NCI-H1092 (cell line): ENCODE results near the gene KLHL42.
"Not testable (repeated sequence)": the region's sequence is repeated elsewhere in the genome, so short reads cannot be mapped to it uniquely, and the experiment has no call there.

Experiments used
- DNase-seq: peaks from one replicate; lab custom pipeline; 2025; lab: John Stamatoyannopoulos, UW

Gene KLHL42

DNA sequence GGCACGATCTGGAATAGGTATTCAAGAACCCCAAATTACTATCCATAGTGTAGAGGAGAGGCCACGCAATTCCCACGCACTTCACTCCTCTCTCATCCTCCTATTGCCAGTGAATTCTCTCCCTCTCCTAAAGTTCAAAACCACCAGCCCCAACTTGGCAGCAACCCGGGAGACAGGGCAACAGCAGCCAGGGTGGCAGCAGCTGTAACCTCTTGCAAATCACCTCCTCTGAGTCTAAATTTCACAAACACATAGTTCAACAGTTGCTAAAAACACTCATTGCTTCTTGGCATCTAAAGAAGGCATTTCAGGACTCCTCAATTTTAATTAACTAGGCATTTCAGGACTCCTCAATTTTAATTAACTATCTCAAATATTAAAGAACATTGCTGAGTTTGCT, 37.7 kb downstream of the KLHL42 start:
- DNase-seq = no peak

- no peak for DNase-seq
Measured at GRCh38 chr12:27818401-27818918, 38.4 kb downstream of the KLHL42 start.

DNA sequence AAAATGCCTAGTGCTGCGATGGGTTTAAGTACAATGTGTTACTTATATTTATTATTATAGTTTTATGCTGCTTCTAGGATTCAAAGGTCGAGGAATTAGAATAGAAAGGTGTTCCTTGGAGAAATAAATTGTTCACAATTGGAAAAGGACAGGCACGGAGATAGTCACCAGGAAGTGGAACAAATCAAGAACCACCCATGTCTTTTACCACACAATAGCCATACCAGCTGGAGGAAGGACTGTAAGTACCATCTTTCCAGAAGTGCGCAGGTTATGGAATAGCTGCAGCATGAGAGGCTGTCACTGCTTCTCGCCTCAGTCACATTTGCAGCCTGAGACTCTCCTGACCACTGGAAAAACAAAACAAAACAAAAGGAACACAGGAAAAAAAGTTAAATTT, 40.5 kb downstream of the KLHL42 start:
- no peak for DNase-seq

- DNase-seq = peak; percentile 66
Measured at GRCh38 chr12:27821259-27821973, 41.4 kb downstream of the KLHL42 start.

GRCh38 chr12:27822076-27822712, 42.2 kb downstream of the KLHL42 start:
- DNase-seq = no peak

DNA sequence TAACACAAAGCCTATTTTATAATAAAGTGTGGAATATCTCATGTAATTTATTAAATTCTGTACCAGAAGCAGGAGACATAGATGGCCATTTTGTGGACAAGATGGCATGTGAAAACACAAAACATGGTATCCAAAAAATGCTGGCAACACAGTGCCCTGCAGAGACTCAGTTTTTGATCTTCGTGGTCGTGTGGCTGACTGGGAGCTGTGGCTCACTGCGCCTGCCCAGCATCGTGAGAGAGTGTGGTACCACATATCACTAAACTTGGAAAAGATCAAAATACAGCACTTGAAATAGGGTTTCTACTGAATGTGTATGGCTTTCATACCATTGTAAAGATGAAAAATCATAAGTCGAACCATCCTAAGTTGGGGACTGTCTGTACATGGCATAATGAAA, 43.0 kb downstream of the KLHL42 start:
- no peak for DNase-seq

DNA sequence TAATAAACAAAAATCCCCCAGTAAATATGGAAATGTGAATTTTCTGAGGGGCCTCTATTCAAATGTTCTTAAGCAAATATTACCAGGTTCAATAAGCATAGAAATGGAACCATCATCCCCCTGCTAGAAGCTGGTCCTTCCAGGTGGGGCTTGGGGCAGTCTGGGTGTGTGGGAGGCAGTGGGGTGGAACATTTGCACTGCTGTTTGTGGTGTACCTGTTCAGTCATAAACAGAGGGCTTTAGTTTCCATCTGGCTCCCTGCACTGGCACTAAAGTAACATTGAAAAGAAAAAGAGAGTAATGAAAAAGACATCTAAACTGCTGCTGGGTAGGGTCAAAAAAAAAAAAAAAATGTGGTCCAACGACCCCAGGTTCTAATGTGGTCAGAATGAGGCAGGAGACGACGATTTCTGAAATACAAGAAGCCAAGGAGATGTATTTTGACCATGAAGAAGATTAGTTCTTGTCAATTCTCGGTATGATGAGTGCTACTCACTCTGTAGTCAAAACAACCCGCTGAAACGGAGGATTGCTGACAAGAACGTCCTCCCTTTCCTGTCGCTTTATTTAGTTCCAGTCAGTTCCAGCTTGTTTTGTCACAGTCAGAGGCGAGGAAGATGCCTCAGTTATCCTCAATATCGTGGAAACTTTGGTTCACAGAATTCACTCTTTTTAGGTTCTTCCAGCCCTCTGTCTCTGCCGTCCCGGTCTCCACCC, 44.3 kb downstream of the KLHL42 start:
- DNase-seq = no peak

DNA sequence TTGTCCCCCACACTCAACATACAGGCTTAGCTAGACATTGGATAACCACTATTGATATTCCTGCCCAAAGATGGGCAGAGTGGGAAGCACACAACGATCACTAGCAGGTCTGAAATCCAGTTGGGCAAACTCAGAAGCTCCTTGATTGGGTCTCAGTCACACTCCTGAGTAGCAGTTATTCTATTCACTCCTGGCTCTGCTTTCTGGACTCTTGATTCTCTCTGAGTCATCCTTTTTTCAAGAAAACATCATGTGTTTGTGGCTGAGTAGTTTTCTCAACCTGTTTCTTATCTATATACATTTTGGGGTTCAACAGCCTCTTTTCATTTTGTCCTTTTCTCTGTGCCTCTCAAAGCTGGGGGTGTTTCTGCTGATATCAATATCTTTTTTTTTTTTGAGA, 46.0 kb downstream of the KLHL42 start:
- DNase-seq = no peak

DNA sequence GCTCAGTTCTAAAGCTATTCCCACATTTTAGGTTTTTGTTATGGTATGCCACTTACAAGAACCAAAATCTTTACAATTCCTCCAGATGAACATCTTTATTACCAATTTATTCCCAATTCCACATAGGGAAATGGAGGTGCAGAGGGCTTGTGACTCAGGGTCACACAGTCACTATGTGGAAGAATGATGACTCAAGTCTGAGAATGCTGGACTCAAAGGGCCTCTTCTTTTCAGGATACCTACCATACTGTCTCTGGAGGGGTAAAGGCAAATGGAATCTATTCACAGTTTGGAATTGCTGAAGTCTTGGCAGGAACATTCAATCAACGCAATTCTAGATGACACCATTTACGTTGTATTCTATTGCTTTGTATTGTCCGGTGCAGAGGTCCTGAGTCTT, 48.2 kb downstream of the KLHL42 start:
- no peak for DNase-seq

DNA sequence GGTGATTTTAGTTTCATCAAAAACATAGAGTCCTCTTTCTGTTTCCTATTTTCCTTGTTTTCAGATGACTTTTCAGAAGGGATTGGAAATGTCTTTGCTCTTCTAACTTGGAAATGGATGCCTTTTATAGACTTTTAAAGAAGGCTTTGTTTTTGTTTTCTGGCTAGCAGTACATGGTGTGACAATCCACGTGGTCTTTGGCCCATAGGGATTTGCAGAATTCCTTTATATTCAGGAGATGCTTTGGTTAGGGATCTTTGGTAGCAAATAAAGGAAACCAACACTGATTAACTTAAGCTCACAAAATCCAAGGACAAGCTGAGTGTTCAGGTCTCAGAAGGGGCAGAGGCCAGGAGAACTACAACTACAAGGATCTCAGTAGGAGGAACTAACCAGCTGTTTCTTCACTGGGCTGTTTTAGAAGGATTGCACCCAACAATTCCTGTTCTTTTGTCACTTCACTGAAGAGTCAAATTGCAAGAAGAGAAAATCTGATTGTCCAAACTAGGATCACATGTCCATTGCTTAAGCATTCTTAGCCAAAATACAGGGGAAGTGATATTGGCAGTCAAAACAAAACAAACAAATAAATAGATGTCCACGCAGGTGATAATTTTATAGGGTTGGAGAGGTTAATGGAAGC, 58.6 kb downstream of the KLHL42 start:
- no peak for DNase-seq

- no peak for DNase-seq
Measured at GRCh38 chr12:27840229-27840999, 60.4 kb downstream of the KLHL42 start.

DNA sequence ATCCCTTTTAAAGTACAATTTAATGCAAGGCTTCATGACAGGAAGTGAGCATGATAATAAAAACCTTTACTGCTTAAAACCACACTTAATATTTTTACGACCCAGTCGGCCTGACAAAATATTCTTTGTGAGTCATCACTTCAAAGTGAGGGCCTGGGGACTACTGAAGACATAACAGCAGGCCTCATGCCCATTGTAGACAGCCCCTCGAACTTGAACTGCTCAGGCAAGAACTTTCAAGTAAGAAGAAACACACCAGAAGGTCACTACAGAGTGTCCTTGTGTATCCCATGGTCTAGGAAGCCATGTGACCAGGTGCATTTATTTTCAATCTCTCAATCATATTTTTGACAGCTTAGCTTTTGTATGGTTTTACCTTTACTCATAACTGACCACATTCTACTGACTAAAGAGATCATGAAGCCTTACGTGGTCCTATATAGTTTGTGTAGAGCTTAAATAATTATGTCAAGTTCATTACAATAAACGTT, 61.4 kb downstream of the KLHL42 start:
- no peak for DNase-seq

GRCh38 chr12:27843714-27844245, 63.7 kb downstream of the KLHL42 start:
- no peak for DNase-seq

DNA sequence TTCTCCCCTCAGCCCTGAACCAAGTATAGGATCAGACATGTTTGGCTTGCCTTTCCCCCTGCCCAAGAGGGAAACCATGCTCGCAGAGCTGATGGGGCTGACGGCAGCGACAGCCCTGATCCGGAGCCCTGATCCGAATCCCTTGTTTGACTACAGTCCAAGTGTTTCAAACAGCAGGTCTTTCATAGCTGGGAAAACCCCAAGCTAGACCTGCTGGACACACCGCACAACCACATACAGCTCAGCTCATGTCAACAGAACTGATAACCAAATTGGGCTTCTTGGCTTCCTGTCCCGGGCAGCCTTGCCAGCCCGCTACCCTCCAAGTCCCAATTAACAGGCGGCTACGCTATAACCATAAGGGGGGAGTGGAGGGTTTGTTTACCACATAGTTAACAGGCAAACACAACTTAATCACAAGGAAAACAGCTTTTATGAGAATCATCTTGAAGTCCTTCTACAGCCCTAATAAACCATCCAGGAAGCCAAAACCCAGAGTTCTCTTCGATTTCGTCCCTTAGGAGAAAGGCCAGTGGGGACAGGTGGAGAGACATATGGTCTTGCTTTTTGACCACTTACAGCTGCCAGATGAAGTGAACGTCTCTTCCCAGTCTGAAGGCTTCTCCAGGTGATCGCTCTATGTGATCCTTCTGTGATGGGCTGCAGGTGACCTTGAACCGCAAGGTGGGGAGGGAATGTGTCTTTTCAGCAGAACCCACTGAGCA, 64.5 kb downstream of the KLHL42 start:
- peak; percentile 26 for DNase-seq

DNA sequence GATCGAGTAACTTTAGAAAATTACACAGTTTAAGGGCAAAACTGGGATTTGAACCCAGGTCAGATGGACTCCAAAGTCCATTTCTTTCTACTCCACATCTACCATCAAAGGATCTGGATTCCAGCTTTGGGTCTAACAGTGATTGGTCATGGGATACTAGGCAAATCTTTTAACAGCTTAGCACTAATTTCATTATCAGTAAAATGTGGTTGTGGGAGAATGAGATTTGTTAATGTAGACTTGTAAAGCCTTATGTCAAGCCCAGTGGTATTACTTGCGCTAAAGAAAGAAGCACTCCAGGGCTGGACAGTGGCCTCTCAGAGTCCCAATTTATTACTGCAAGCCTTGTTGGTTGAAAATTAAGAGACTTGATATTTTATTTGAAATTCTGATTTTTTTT, 65.2 kb downstream of the KLHL42 start:
- no peak for DNase-seq

- DNase-seq = not testable (repeated sequence)
Measured at GRCh38 chr12:27845706-27846105, 65.7 kb downstream of the KLHL42 start.

DNA sequence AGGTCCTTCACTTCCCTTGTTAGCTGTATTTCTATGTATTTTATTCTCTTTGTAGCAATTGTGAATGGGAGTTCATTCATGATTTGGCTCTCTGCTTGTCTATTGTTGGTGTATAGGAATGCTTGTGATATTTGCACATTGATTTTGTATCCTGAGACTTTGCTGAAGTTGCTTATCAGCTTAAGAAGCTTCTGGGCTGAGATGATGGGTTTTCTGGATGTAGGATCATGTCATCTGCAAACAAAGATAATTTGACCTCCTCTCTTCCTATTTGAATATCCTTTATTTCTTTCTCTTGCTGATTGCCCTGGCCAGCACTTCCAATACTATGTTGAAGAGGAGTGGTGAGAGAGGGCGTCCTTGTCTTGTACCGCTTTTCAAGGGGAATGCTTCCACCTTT, 67.3 kb downstream of the KLHL42 start:
- DNase-seq = not testable (repeated sequence)

DNA sequence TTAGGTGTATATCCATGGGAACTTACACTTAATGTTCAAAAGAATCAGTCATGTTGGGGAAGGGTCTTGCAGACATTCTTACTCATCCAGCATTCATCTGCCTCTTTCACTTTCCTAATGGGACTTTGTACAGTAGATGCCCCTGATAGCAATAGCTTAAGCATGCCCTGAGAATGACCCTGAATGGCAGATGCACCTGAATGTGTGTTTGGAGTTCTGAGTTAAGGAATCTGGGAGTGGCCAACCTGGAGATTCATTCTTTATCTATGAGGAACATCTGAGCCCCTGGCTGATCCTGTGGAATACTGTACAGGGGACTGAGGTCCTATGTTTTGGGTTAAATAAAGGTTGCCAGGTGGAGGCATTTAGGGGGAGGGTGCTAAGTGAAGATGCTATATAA, 71.3 kb downstream of the KLHL42 start:
- DNase-seq = no peak

GRCh38 chr12:27852117-27852516, 72.1 kb downstream of the KLHL42 start:
- no peak for DNase-seq
